HepG2 (cell line): ENCODE results near the gene PLCB1. TPM values are rescaled to one million over a fixed set of nuclear protein-coding genes. Genes with fewer than 3 reads are reported as not detected.
A peak's percentile ranks its signal among the peaks of the same experiment; 100 is the strongest.

ENCODE experiments used
- ATAC-seq: fragments of 200-7000 bp; cut with Tn5 transposase; 3 replicates; pipeline ENCODE4 v1.9.1; 2020; ENCODE audit warnings: mild to moderate bottlenecking, moderate library complexity
- Bru-seq: library from RNA; stranded (reverse); fragments of 400-500 nt; gene quantifications from one replicate; lab custom pipeline; 2021; lab: Mats Ljungman, UMichigan
- BruChase-seq, 2 experiments: library from RNA; stranded (reverse); fragments of 400-500 nt; gene quantifications; one replicate each; lab custom pipeline; 2021; lab: Mats Ljungman, UMichigan
- BruUV-seq: library from RNA; stranded (reverse); fragments of 400-500 nt; replicated peaks from 2 replicates; lab custom pipeline; 2021; lab: Mats Ljungman, UMichigan
- CTCF ChIA-PET: fragments of 300-600 bp; formaldehyde crosslinking; extraction: SDS; loops from one replicate; lab custom pipeline; 2021; ENCODE audit warnings: low total read pairs, inconsistent platforms, low intra/inter-chr PET ratio; lab: Yijun Ruan, JAX
- POLR2A ChIA-PET: fragments of 350-600 bp; sonication (Branson Sonifier 250); formaldehyde crosslinking; loops from one replicate; lab custom pipeline; 2020; ENCODE audit warnings: antibody characterized with exemption, inconsistent platforms; lab: Yijun Ruan, JAX
- DNase-seq: peaks from one replicate; pipeline ENCODE4 v3.0.0-alpha.2; 2015; ENCODE audit warnings: low spot score
- FAIRE-seq: peaks from 3 replicates; lab custom pipeline; 2011; peaks lifted over from hg19 to GRCh38; lab: Jason Lieb, UNC
- H2AFZ ChIP-seq: one replicate; pipeline ENCODE4 v1.6.1; 2011; ENCODE audit warnings: low read length, inconsistent platforms
- H3K27ac ChIP-seq: fragments of 300-600 bp; 3 replicates; pipeline ENCODE4 v1.8.0; 2011; ENCODE audit warnings: mixed run types, mild to moderate bottlenecking, mixed read lengths, low read length, inconsistent platforms; ENCODE audit not compliant: insufficient read depth; ENCODE audit errors: extremely low read length
- H3K27me3 ChIP-seq, 2 experiments: fragments of 200-600 bp in 1 of 2; 2 replicates in 1 of 2; 3 replicates in 1 of 2; pipeline versions ENCODE4 v1.6.0 to v1.8.0; 2011; ENCODE audit warnings: low read length in 2 of 2, mild to moderate bottlenecking in 2 of 2, moderate library complexity in 2 of 2, inconsistent platforms in 1 of 2; ENCODE audit not compliant: insufficient read depth in 2 of 2, control insufficient read depth in 1 of 2
- H3K36me3 ChIP-seq, 2 experiments: fragments of 200-600 bp in 1 of 2; replicated peaks in 1 of 2; 2 replicates in 1 of 2; 3 replicates in 1 of 2; pipeline versions ENCODE4 v1.5.1 to v1.8.0; 2011; ENCODE audit warnings: low read length in 2 of 2, inconsistent platforms in 1 of 2; ENCODE audit not compliant: insufficient read depth in 2 of 2, control insufficient read depth in 1 of 2
- H3K4me1 ChIP-seq: 2 replicates; pipeline ENCODE4 v1.5.1; 2012; ENCODE audit warnings: low read length, inconsistent platforms; ENCODE audit not compliant: insufficient read depth
- H3K4me2 ChIP-seq: 2 replicates; pipeline ENCODE4 v1.6.0; 2011; ENCODE audit warnings: low read depth, low read length, inconsistent platforms
- H3K4me3 ChIP-seq, 3 experiments: fragments of 200-600 bp in 1 of 3; sonication (generic), shearing (Covaris generic) in 1 of 3; replicated peaks in 1 of 3; 2 replicates each; pipeline ENCODE4 v1.5.1; 2011 to 2016; ENCODE audit warnings: low read length in 3 of 3, inconsistent platforms in 2 of 3, low read depth in 2 of 3, mild to moderate bottlenecking in 2 of 3, control low read depth in 1 of 3, mixed read lengths in 1 of 3; ENCODE audit not compliant: insufficient read depth in 1 of 3
- H3K79me2 ChIP-seq: one replicate; pipeline ENCODE4 v1.6.1; 2011; ENCODE audit warnings: low read length, inconsistent platforms; ENCODE audit not compliant: insufficient read depth
- H3K9ac ChIP-seq: 2 replicates; pipeline ENCODE4 v1.6.0; 2011; ENCODE audit warnings: mild to moderate bottlenecking, low read depth, low read length, inconsistent platforms; ENCODE audit not compliant: insufficient read depth
- H3K9me3 ChIP-seq: 2 replicates; pipeline ENCODE4 v1.5.1; 2012; ENCODE audit warnings: mild to moderate bottlenecking, low read length
- H4K20me1 ChIP-seq: 2 replicates; pipeline ENCODE4 v1.6.0; 2011; ENCODE audit warnings: inconsistent platforms, mild to moderate bottlenecking, low read length, moderate library complexity; ENCODE audit not compliant: insufficient read depth
- GFI1 ChIP-seq: sonication (generic); formaldehyde crosslinking; IDR thresholded peaks from 2 replicates; pipeline ENCODE4 v1.5.0; 2020; ENCODE audit warnings: missing genetic modification reagents, mild to moderate bottlenecking, borderline replicate concordance
- MXD4 ChIP-seq: IDR thresholded peaks from 2 replicates; pipeline ENCODE4 v1.6.1; 2016; ENCODE audit warnings: mild to moderate bottlenecking, missing biosample characterization, missing genetic modification reagents
- NCOR1 ChIP-seq: fragments of 200-600 bp; sonication (generic); IDR thresholded peaks from 2 replicates; pipeline ENCODE4 v1.7.0; 2017; ENCODE audit warnings: antibody characterized with exemption, low read length, borderline replicate concordance
- TRIM24 ChIP-seq: sonication (generic); formaldehyde crosslinking; IDR thresholded peaks from 2 replicates; pipeline ENCODE4 v1.8.0; 2022; ENCODE audit warnings: mild to moderate bottlenecking, missing genetic modification reagents
- ZFP82 ChIP-seq: sonication (generic); formaldehyde crosslinking; IDR thresholded peaks from 2 replicates; pipeline ENCODE4 v1.5.1; 2020; ENCODE audit warnings: mild to moderate bottlenecking, missing genetic modification reagents, borderline replicate concordance
- ZNF430 ChIP-seq: sonication (generic); formaldehyde crosslinking; IDR thresholded peaks from 2 replicates; pipeline ENCODE4 v1.9.0; 2021; ENCODE audit warnings: mild to moderate bottlenecking, missing genetic modification reagents
- ZNF790 ChIP-seq: sonication (generic); formaldehyde crosslinking; IDR thresholded peaks from 2 replicates; pipeline ENCODE4 v1.8.0; 2022; ENCODE audit warnings: missing genetic modification reagents, mild to moderate bottlenecking, borderline replicate concordance
- WGBS: methylation state at CpG from one replicate; pipeline ENCODE4 v1.1.6; 2017; ENCODE audit warnings: low lambda C conversion rate; 5-methylcytosine and 5-hydroxymethylcytosine counted together
- in situ Hi-C: cut with HindIII; loops from 2 replicates; pipeline ENCODE4 v1.10.0; 2017; ENCODE audit warnings: low pct_unique_long_range_greater_than_20kb; ENCODE audit not compliant: extremely low pct_ligation_motif_present
- intact Hi-C: fragments of 100-400 bp; cut with micrococcal nuclease; formaldehyde crosslinking; loops from one replicate; pipeline ENCODE4 v1.10.0; 2022; ENCODE audit not compliant: unreplicated experiment
- long read RNA-seq, 2 experiments: library from RNA in 1 of 2; library from polyadenylated mRNA in 1 of 2; stranded (forward) in 1 of 2; unstranded in 1 of 2; transcript quantifications; one replicate each; pipeline ENCODE4 v2.0.0, GENCODE V29; 2019 to 2022
- polyA minus RNA-seq, 3 experiments: library from RNA; depleted of rRNA, polyadenylated mRNA; stranded (reverse); fragments of >200 nt; gene quantifications; 2 replicates each; pipeline ENCODE4 v1.2.3, GENCODE V29; 2011; ENCODE audit warnings: low replicate concordance in 1 of 3
- polyA plus RNA-seq, 8 experiments: library from polyadenylated mRNA; depleted of rRNA in 3 of 8; stranded (reverse) in 7 of 8; unstranded in 1 of 8; fragments of >200 nt; fragmentation: Illumina TruSeq in 4 of 8; extraction: Trizol in 4 of 8; gene quantifications; 2 replicates each; pipeline versions ENCODE4 v1.2.1 to v1.2.3, GENCODE V29; 2011 to 2016; ENCODE audit warnings: low read depth in 4 of 8, missing spikeins in 1 of 8, mixed read lengths in 1 of 8; ENCODE audit not compliant: insufficient read depth in 1 of 8
- total RNA-seq, 5 experiments: library from RNA; depleted of rRNA; stranded (reverse); fragments of >200 nt; fragmentation: Illumina TruSeq; extraction: Trizol; gene quantifications; 2 replicates each; pipeline ENCODE4 v1.2.3, GENCODE V29; 2016; ENCODE audit warnings: low read depth in 1 of 5
- TF ChIP-seq, protein P1 (sequence below): sonication (generic); formaldehyde crosslinking; IDR thresholded peaks from 2 replicates; pipeline ENCODE4 v1.4.0; 2020; ENCODE audit warnings: mild to moderate bottlenecking, missing genetic modification reagents
- TF ChIP-seq, protein P2 (sequence below): IDR thresholded peaks from 2 replicates; pipeline ENCODE4 v1.6.1; 2012; ENCODE audit warnings: low read length, improper control_type of control experiment
- TF ChIP-seq, protein P3 (sequence below): sonication (generic); formaldehyde crosslinking; IDR thresholded peaks from 2 replicates; pipeline ENCODE4 v1.5.1; 2020; ENCODE audit warnings: missing genetic modification reagents, mild to moderate bottlenecking, borderline replicate concordance

Gene PLCB1
- total RNA-seq (2016; rRNA removed; fragmentation: Illumina TruSeq; extraction: Trizol) (42.4 and 68.9 TPM in 2 replicates), polyA plus RNA-seq (2011; rRNA removed) (55.9 and 56.7 TPM in 2 replicates), polyA minus RNA-seq (2011; rRNA and poly(A)+ RNA removed; ENCODE audit: low replicate concordance) (1.6 and 88.7 TPM in 2 replicates), Bru-seq, nascent RNA (percentile 90 among the genes with signal in this experiment), BruChase-seq, experiment 1, labeled RNA remaining after a 6-hour chase (percentile 74 among the genes with signal in this experiment), BruChase-seq, experiment 2, labeled RNA remaining after a 2-hour chase (percentile 89 among the genes with signal in this experiment)
- total RNA-seq (2016; cell fraction: cytosol; rRNA removed; fragmentation: Illumina TruSeq; extraction: Trizol; ENCODE audit: low read depth), result 7.3 TPM in 2 replicates
- total RNA-seq (2016; cell fraction: insoluble cytoplasmic fraction; rRNA removed; fragmentation: Illumina TruSeq; extraction: Trizol), result 36.6 and 64.1 TPM in 2 replicates
- total RNA-seq (2016; cell fraction: membrane; rRNA removed; fragmentation: Illumina TruSeq; extraction: Trizol), result 13.6 and 62.2 TPM in 2 replicates
- 117 and 122 TPM in 2 replicates for total RNA-seq (2016; cell fraction: nucleus; rRNA removed; fragmentation: Illumina TruSeq; extraction: Trizol)
- 28.0 and 47.5 TPM in 2 replicates for polyA plus RNA-seq (2011; cell fraction: cytosol; rRNA removed)
- 39.0 and 50.9 TPM in 2 replicates for polyA plus RNA-seq (2011; cell fraction: nucleus; rRNA removed)
- 55.3 and 86.1 TPM in 2 replicates for polyA plus RNA-seq (2012)
- polyA plus RNA-seq (2016; cell fraction: cytosol; fragmentation: Illumina TruSeq; extraction: Trizol; ENCODE audit: low read depth), result 2.6 and 3.2 TPM in 2 replicates
- polyA plus RNA-seq (2016; cell fraction: insoluble cytoplasmic fraction; fragmentation: Illumina TruSeq; extraction: Trizol; ENCODE audit: low read depth), result 36.0 and 37.9 TPM in 2 replicates
- polyA plus RNA-seq (2016; cell fraction: membrane; fragmentation: Illumina TruSeq; extraction: Trizol; ENCODE audit: low read depth), result 7.2 and 7.6 TPM in 2 replicates
- polyA plus RNA-seq (2016; cell fraction: nucleus; fragmentation: Illumina TruSeq; extraction: Trizol; ENCODE audit: insufficient read depth, low read depth), result 24.9 and 26.8 TPM in 2 replicates
- 58.0 and 80.2 TPM in 2 replicates for polyA minus RNA-seq (2011; cell fraction: cytosol; rRNA and poly(A)+ RNA removed)
- polyA minus RNA-seq (2011; cell fraction: nucleus; rRNA and poly(A)+ RNA removed), result 775 and 905 TPM in 2 replicates
- long read RNA-seq, experiment 1, partial matches to known transcripts, result 3 of 15 reads
- long read RNA-seq, experiment 1, other reads (novel, unspliced or antisense), result 12 of 15 reads
- long read RNA-seq, experiment 2, partial matches to known transcripts, result 1 of 29 reads
- long read RNA-seq, experiment 2, other reads (novel, unspliced or antisense), result 28 of 29 reads

DNA sequence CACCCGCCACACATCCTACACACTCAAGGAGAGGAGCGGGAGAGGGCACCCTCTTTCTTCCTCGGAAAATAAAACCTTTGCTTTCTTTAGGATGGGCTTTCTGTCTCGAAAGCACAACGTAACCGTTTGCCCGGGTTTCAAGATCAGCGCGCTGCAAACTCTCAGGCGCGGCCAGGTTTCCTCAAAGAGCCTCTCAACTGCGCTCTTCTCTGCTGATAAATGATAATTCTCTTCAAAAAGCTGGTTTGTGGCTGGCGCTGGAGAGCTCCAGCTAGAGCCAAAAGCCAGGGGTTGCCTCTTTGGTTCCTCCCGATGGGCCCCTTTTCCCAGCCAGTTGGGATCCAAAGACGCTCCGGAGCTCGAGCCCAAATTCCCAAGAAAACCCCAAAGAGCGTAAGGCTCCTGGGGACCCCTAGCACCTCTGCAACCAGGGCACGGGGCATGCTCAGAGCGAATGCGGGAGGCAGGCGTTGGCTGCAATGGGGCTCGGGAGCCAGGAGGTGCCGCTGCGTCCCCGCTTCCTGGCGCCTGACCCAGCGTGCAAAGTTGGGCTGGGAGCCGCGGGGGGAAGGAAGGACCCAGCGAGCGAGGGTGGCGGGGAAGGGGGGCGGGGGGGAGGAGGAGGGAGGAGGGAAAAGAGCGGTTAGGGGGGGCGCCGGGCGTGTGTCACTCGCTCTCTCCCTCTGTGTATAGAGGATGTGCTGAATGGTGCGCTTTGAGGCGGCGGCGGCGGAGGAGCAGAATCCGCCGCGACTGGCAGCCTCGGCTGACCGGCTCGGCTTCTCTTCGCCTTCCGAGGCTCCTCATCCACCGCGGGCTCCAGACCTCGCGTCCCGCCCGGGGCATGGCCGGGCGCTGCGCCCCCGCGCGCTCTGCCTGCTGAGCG, at the start of gene PLCB1:
Gene PLCB1, plus strand, starts transcription at position 669 of the 886 bp plus-strand sequence. CDS start 386 bp downstream, outside the sequence.
- H3K9me3 ChIP-seq, result no peaks in the 10 kb centered on the region
- BruUV-seq, result no TSS peak
- intact Hi-C loops, result loop anchor here (1.0 to 5.0 kb wide), 7 partner anchors 23 to 589 kb away; no protein-coding TSS in a partner anchor
- CTCF ChIA-PET, result interaction anchor here (1.4 to 3.9 kb wide), 5 partner anchors 173 to 590 kb away, joined by 3 to 27 read pairs (median 17); no protein-coding TSS in a partner anchor
- peak; percentile 86 for DNase-seq
- H3K9ac ChIP-seq, result peak within 1 kb of the TSS; percentile 76
- H2AFZ ChIP-seq, result no peak within 1 kb of the TSS
- POLR2A ChIA-PET, result interaction anchor here (0.8 to 1.6 kb wide), 2 partner anchors 13 to 195 kb away, joined by 3 to 4 read pairs; no protein-coding TSS in a partner anchor
- H3K79me2 ChIP-seq, result peaks cover 52% of the 10 kb centered on the region
- no peaks in the 10 kb centered on the region for H4K20me1 ChIP-seq
- H3K27ac ChIP-seq, result peak within 1 kb of the TSS; percentile 38
- H3K27me3 ChIP-seq, result no peaks in the 10 kb centered on the region; a peak in 1 of 5 replicates
- H3K4me3 ChIP-seq, result peak within 1 kb of the TSS; percentile 76 to 87 (median 84)
- peaks cover 72% of the 10 kb centered on the region for H3K4me1 ChIP-seq
- no peak for FAIRE-seq
- H3K4me2 ChIP-seq, result peak within 1 kb of the TSS; percentile 87
- WGBS, result 6% methylated on average over 63 of the region's 65 CpGs
- peak; percentile 96 for ATAC-seq
- no peaks in the 10 kb centered on the region; a peak in 1 of 5 replicates for H3K36me3 ChIP-seq
- in situ Hi-C loops, result loop anchor here (5.0 to 10.0 kb wide), 5 partner anchors 113 to 590 kb away; no protein-coding TSS in a partner anchor
- TF ChIP-seq, protein P1, sequence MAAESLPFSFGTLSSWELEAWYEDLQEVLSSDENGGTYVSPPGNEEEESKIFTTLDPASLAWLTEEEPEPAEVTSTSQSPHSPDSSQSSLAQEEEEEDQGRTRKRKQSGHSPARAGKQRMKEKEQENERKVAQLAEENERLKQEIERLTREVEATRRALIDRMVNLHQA (CRISPR knock-in tag), result no peak
- TF ChIP-seq MXD4 (peak; percentile 83; the same call in 1 of the 2 replicates), ZNF790 (peak; percentile 34; the same call in 1 of the 2 replicates), ZNF430 (CRISPR knock-in tag) (peak; percentile 81; the same call in 1 of the 2 replicates), ZFP82 (CRISPR knock-in tag) (no peak), NCOR1 (no peak), TRIM24 (CRISPR knock-in tag) (no peak), GFI1 (0 out of 2 replicates have a peak, but pooled peaks have one; percentile 15)
- TF ChIP-seq, protein P2, sequence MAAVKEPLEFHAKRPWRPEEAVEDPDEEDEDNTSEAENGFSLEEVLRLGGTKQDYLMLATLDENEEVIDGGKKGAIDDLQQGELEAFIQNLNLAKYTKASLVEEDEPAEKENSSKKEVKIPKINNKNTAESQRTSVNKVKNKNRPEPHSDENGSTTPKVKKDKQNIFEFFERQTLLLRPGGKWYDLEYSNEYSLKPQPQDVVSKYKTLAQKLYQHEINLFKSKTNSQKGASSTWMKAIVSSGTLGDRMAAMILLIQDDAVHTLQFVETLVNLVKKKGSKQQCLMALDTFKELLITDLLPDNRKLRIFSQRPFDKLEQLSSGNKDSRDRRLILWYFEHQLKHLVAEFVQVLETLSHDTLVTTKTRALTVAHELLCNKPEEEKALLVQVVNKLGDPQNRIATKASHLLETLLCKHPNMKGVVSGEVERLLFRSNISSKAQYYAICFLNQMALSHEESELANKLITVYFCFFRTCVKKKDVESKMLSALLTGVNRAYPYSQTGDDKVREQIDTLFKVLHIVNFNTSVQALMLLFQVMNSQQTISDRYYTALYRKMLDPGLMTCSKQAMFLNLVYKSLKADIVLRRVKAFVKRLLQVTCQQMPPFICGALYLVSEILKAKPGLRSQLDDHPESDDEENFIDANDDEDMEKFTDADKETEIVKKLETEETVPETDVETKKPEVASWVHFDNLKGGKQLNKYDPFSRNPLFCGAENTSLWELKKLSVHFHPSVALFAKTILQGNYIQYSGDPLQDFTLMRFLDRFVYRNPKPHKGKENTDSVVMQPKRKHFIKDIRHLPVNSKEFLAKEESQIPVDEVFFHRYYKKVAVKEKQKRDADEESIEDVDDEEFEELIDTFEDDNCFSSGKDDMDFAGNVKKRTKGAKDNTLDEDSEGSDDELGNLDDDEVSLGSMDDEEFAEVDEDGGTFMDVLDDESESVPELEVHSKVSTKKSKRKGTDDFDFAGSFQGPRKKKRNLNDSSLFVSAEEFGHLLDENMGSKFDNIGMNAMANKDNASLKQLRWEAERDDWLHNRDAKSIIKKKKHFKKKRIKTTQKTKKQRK, result no peak
- TF ChIP-seq, protein P3, sequence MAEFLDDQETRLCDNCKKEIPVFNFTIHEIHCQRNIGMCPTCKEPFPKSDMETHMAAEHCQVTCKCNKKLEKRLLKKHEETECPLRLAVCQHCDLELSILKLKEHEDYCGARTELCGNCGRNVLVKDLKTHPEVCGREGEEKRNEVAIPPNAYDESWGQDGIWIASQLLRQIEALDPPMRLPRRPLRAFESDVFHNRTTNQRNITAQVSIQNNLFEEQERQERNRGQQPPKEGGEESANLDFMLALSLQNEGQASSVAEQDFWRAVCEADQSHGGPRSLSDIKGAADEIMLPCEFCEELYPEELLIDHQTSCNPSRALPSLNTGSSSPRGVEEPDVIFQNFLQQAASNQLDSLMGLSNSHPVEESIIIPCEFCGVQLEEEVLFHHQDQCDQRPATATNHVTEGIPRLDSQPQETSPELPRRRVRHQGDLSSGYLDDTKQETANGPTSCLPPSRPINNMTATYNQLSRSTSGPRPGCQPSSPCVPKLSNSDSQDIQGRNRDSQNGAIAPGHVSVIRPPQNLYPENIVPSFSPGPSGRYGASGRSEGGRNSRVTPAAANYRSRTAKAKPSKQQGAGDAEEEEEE (CRISPR knock-in tag), result peak; percentile 86; the same call in 1 of the 2 replicates
